NCI-H2171 (cell line): ENCODE measurements around the gene TMC3.

Source experiments
- DNase-seq: peaks from one replicate; lab custom pipeline; 2025; lab: John Stamatoyannopoulos, UW

Gene TMC3

GRCh38 chr15:81321667-81322066, 52.3 kb downstream of the TMC3 start:
- no peak for DNase-seq

GRCh38 chr15:81317642-81318017, 56.4 kb downstream of the TMC3 start:
- DNase-seq = no peak

- no peak for DNase-seq
These were observed 57.7 kb downstream of the TMC3 start for GRCh38 chr15:81316267-81316666.

- no peak for DNase-seq
These were observed 58.4 kb downstream of the TMC3 start for GRCh38 chr15:81315452-81316175.

GRCh38 chr15:81314378-81314777, 59.6 kb downstream of the TMC3 start:
- no peak for DNase-seq

GRCh38 chr15:81313686-81314085, 60.3 kb downstream of the TMC3 start:
- no peak for DNase-seq

GRCh38 chr15:81312790-81313543, 61.0 kb downstream of the TMC3 start:
- DNase-seq = no peak

- no peak for DNase-seq
These were observed 62.1 kb downstream of the TMC3 start for GRCh38 chr15:81311752-81312464.

- DNase-seq = no peak
These were observed 63.5 kb downstream of the TMC3 start for GRCh38 chr15:81310480-81310879.

- no peak for DNase-seq
These were observed 64.2 kb downstream of the TMC3 start for GRCh38 chr15:81309647-81310450.

GRCh38 chr15:81308260-81308659, 65.8 kb downstream of the TMC3 start:
- no peak for DNase-seq

GRCh38 chr15:81304226-81304625, 69.8 kb downstream of the TMC3 start:
- DNase-seq = no peak

- DNase-seq = no peak
These were observed 70.5 kb downstream of the TMC3 start for GRCh38 chr15:81303244-81304225.

GRCh38 chr15:81302701-81303109, 71.3 kb downstream of the TMC3 start:
- DNase-seq = no peak

- no peak for DNase-seq
These were observed 72.1 kb downstream of the TMC3 start for GRCh38 chr15:81301815-81302399.

- DNase-seq = no peak
These were observed 72.6 kb downstream of the TMC3 start for GRCh38 chr15:81301385-81301784.

GRCh38 chr15:81299630-81300273, 74.3 kb downstream of the TMC3 start:
- no peak for DNase-seq

GRCh38 chr15:81299156-81299555, 74.9 kb downstream of the TMC3 start:
- no peak for DNase-seq

- DNase-seq = no peak
These were observed 75.4 kb downstream of the TMC3 start for GRCh38 chr15:81298611-81299010.
